Fibroblast of lung (primary cell): Measurements from ENCODE around the gene DHX15. TPM values are rescaled to one million over a fixed set of nuclear protein-coding genes. Genes with fewer than 3 reads are reported as not detected.

Experiments
- DNase-seq, 2 donors: peaks; one replicate each; pipeline versions ENCODE4 v3.0.0 to v3.0.0-alpha.2; 2010; ENCODE audit warnings: low read depth in 2 of 2
- H2AFZ ChIP-seq: 2 replicates; pipeline ENCODE4 v1.5.1; 2012; ENCODE audit warnings: low read length, control low read depth, inconsistent platforms
- H3K27ac ChIP-seq: 2 replicates; pipeline ENCODE4 v1.5.1; 2011; ENCODE audit warnings: low read length, control low read depth; ENCODE audit not compliant: insufficient read depth
- H3K27me3 ChIP-seq: 2 replicates; pipeline ENCODE4 v1.5.1; 2011; ENCODE audit warnings: mild to moderate bottlenecking, low read length; ENCODE audit not compliant: control insufficient read depth, insufficient read depth
- H3K36me3 ChIP-seq: 2 replicates; pipeline ENCODE4 v1.5.1; 2011; ENCODE audit warnings: low read length; ENCODE audit not compliant: control insufficient read depth, insufficient read depth
- H3K4me1 ChIP-seq: 2 replicates; pipeline ENCODE4 v1.5.1; 2011; ENCODE audit warnings: low read length; ENCODE audit not compliant: control insufficient read depth, insufficient read depth; ENCODE audit errors: extremely low read depth
- H3K4me2 ChIP-seq: 2 replicates; pipeline ENCODE4 v1.5.1; 2011; ENCODE audit warnings: low read length, control low read depth; ENCODE audit not compliant: insufficient read depth; ENCODE audit errors: extremely low read depth
- H3K4me3 ChIP-seq, 4 experiments: fragments of 200-600 bp in 1 of 4; sonication (generic) in 1 of 4; replicated peaks in 1 of 4; 2 replicates each; pipeline ENCODE4 v1.5.1; 2011 to 2016; ENCODE audit warnings: low read length in 4 of 4, low read depth in 3 of 4, mild to moderate bottlenecking in 3 of 4, control low read depth in 2 of 4, inconsistent platforms in 1 of 4, mixed read lengths in 1 of 4; ENCODE audit not compliant: insufficient read depth in 1 of 4; ENCODE audit errors: control extremely low read depth in 1 of 4
- H3K79me2 ChIP-seq: 2 replicates; pipeline ENCODE4 v1.5.1; 2012; ENCODE audit warnings: mild to moderate bottlenecking, low read length, inconsistent platforms; ENCODE audit not compliant: control insufficient read depth, insufficient read depth
- H3K9ac ChIP-seq: 2 replicates; pipeline ENCODE4 v1.5.1; 2011; ENCODE audit warnings: mild to moderate bottlenecking, low read length, control low read depth; ENCODE audit not compliant: insufficient read depth
- H3K9me3 ChIP-seq: 2 replicates; pipeline ENCODE4 v1.5.1; 2012; ENCODE audit warnings: low read depth, low read length; ENCODE audit not compliant: control insufficient read depth, insufficient read depth
- H4K20me1 ChIP-seq: 2 replicates; pipeline ENCODE4 v1.5.1; 2011; ENCODE audit warnings: low read length; ENCODE audit not compliant: control insufficient read depth, insufficient read depth; ENCODE audit errors: extremely low read depth
- EZH2 ChIP-seq: IDR thresholded peaks from 2 replicates; pipeline ENCODE4 v1.5.1; 2012; ENCODE audit warnings: low read length, control low read depth, mild to moderate bottlenecking; ENCODE audit errors: missing control alignments
- polyA plus RNA-seq, 2 donors: library from polyadenylated mRNA; depleted of rRNA in 1 of 2; stranded (reverse) in 1 of 2; unstranded in 1 of 2; fragments of >200 nt; gene quantifications; 2 replicates each; pipeline ENCODE4 v1.2.1, GENCODE V29; 2011 to 2012; ENCODE audit warnings: missing spikeins in 1 of 2
- total RNA-seq: library from RNA; depleted of rRNA; stranded (reverse); fragments of >200 nt; gene quantifications from 2 replicates; pipeline ENCODE4 v1.2.1, GENCODE V29; 2014
- TF ChIP-seq, protein P1 (sequence below), 2 donors: IDR thresholded peaks in 1 of 2; conservative IDR thresholded peaks in 1 of 2; 1 replicate in 1 of 2; 2 replicates in 1 of 2; pipeline ENCODE4 v1.5.1; 2011 to 2012; ENCODE audit warnings: low read length in 2 of 2, control low read depth in 1 of 2, inconsistent platforms in 1 of 2, low read depth in 1 of 2, mild to moderate bottlenecking in 1 of 2

Gene DHX15
- total and polyA plus RNA-seq, 2 donors (not counting 1 experiment from before 2014, with no cell fraction given), result 105 to 136 TPM

GRCh38 chr4:24570574-24571236 lies 13.6 kb downstream of the DHX15 start:
- Histone ChIP-seq H3K27me3 (no peaks in the 10 kb centered on the region), H3K9ac (no peak overlapping the region), H3K79me2 (peaks cover 92% of the 10 kb centered on the region), H3K36me3 (peaks cover 3% of the 10 kb centered on the region), H3K9me3 (no peaks in the 10 kb centered on the region), H2AFZ (no peak overlapping the region), H3K4me3 (no peak overlapping the region), H3K4me1 (no peaks in the 10 kb centered on the region), H4K20me1 (peaks cover 2% of the 10 kb centered on the region), H3K4me2 (no peak overlapping the region), H3K27ac (no peak overlapping the region)
- TF ChIP-seq EZH2, result no peak
- TF ChIP-seq, protein P1, sequence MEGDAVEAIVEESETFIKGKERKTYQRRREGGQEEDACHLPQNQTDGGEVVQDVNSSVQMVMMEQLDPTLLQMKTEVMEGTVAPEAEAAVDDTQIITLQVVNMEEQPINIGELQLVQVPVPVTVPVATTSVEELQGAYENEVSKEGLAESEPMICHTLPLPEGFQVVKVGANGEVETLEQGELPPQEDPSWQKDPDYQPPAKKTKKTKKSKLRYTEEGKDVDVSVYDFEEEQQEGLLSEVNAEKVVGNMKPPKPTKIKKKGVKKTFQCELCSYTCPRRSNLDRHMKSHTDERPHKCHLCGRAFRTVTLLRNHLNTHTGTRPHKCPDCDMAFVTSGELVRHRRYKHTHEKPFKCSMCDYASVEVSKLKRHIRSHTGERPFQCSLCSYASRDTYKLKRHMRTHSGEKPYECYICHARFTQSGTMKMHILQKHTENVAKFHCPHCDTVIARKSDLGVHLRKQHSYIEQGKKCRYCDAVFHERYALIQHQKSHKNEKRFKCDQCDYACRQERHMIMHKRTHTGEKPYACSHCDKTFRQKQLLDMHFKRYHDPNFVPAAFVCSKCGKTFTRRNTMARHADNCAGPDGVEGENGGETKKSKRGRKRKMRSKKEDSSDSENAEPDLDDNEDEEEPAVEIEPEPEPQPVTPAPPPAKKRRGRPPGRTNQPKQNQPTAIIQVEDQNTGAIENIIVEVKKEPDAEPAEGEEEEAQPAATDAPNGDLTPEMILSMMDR (conservative IDR thresholded peaks at IDR 0.05 in 1 of 2, IDR thresholded peaks at IDR 0.05 in 1 of 2; ENCODE audit: low read depth in 1 of 2, low read length in 2 of 2), result no peak
- no peak for DNase-seq

DNA sequence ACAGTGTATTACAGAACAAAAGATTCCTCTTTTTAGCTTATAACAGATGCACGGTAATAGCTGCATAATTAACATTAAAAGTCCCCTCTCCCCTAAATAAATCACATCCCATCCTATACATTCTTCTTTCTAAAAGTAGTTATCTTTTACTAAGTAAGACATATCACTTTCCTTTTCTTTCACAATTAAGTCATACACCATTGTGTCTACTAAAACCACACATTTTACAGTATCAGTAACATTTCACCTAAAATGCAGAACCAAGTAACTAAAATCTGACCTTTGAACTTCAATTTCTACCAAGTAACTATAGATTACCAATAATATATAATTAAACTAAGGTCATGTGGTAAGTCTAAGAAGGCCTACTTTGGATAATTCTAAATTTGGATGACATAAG lies 14.2 kb downstream of the DHX15 start:
- no peak for DNase-seq
- H3K27ac ChIP-seq, result no peak overlapping the region
- no peak overlapping the region for H2AFZ ChIP-seq
- TF ChIP-seq, protein P1 (conservative IDR thresholded peaks at IDR 0.05 in 1 of 2, IDR thresholded peaks at IDR 0.05 in 1 of 2; ENCODE audit: low read depth in 1 of 2, low read length in 2 of 2), result no peak
- TF ChIP-seq EZH2, result no peak
- H3K79me2 ChIP-seq, result peaks cover 92% of the 10 kb centered on the region
- H3K4me3 ChIP-seq, result no peak overlapping the region
- H3K27me3 ChIP-seq, result no peaks in the 10 kb centered on the region
- no peak overlapping the region for H3K4me2 ChIP-seq
- no peaks in the 10 kb centered on the region for H3K4me1 ChIP-seq
- peaks cover 2% of the 10 kb centered on the region for H4K20me1 ChIP-seq
- peaks cover 3% of the 10 kb centered on the region for H3K36me3 ChIP-seq
- no peaks in the 10 kb centered on the region for H3K9me3 ChIP-seq
- no peak overlapping the region for H3K9ac ChIP-seq

GRCh38 chr4:24569662-24570061 lies 14.7 kb downstream of the DHX15 start:
- H3K27ac ChIP-seq, result no peak overlapping the region
- no peaks in the 10 kb centered on the region for H3K4me1 ChIP-seq
- no peaks in the 10 kb centered on the region for H3K27me3 ChIP-seq
- TF ChIP-seq, protein P1 (conservative IDR thresholded peaks at IDR 0.05 in 1 of 2, IDR thresholded peaks at IDR 0.05 in 1 of 2; ENCODE audit: low read depth in 1 of 2, low read length in 2 of 2), result no peak
- no peak for TF ChIP-seq EZH2
- no peaks in the 10 kb centered on the region for H3K9me3 ChIP-seq
- no peak overlapping the region for H3K9ac ChIP-seq
- H3K4me2 ChIP-seq, result no peak overlapping the region
- H3K79me2 ChIP-seq, result peaks cover 93% of the 10 kb centered on the region
- H3K4me3 ChIP-seq, result no peak overlapping the region
- H3K36me3 ChIP-seq, result peaks cover 3% of the 10 kb centered on the region
- H4K20me1 ChIP-seq, result peaks cover 6% of the 10 kb centered on the region
- no peak for DNase-seq
- no peak overlapping the region for H2AFZ ChIP-seq
